GM21619 (cell line): ENCODE data around the gene FIBP.

ENCODE experiments used
- ATAC-seq: cut with Tn5 transposase; IDR thresholded peaks from one replicate; pipeline ENCODE4 v1.9.1; 2021; ENCODE audit not compliant: unreplicated experiment

Gene FIBP

DNA sequence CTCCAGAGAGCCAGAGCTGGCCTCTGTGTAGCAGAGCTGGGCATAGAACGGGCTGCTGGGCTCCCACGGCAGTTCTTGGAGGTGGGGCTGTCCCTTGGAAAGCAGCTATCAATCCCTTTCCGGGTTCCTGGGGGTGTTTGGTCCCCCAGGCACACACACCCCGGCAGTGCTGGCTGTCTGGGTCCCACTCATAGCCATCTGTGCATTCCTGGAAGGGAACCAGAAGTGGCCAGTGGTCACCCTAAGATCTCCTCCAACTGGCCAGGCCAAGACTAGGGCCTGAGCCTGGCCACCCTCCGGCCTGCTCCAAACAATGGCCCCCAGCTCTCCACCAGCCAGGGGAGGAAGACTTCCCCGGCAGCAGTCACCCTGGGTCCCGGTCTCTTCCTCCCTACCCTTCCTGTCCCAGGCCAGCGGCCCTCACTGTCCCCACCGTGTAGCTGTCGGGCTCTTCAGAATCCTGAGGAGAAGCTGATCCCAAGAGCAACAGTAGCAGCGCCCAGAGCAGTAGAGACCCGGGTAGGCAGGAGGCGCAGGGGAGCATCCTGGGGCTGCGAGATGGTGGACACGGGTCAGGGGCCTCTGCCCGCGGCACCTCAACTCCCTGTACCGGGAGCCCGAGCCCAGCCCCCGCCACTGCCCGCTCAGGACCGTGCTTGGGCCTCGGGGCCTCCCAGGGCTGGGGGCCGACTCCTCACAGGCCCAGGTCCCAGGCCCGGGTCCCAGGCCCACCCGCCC is 16.3 kb downstream of the FIBP start:
- ATAC-seq, result no peak

- ATAC-seq, result no peak
These were observed 17.3 kb downstream of the FIBP start for GRCh38 chr11:65870706-65871681.

GRCh38 chr11:65870307-65870658 is 18.0 kb downstream of the FIBP start:
- no peak for ATAC-seq

GRCh38 chr11:65869643-65870306 is 18.5 kb downstream of the FIBP start:
- ATAC-seq, result no peak

DNA sequence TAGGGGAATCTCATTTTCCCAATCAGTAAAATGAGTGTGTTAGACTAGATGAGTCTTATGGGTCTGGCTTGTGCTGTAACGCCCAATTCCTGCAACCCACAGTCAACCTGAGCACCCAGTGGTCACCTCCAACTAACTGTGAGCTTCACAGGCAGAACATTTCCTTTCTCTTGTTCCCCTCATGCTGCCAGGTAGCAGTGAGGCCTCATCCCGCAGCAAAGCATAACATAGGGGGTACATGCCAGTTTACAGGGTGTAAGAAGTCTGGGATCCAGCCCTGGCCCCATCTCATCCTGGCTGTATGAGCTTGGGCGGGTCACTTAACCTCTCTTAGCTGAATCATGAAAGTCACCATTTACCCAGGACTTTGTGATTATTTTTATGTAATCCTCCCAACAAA is 19.4 kb downstream of the FIBP start:
- ATAC-seq, result no peak

DNA sequence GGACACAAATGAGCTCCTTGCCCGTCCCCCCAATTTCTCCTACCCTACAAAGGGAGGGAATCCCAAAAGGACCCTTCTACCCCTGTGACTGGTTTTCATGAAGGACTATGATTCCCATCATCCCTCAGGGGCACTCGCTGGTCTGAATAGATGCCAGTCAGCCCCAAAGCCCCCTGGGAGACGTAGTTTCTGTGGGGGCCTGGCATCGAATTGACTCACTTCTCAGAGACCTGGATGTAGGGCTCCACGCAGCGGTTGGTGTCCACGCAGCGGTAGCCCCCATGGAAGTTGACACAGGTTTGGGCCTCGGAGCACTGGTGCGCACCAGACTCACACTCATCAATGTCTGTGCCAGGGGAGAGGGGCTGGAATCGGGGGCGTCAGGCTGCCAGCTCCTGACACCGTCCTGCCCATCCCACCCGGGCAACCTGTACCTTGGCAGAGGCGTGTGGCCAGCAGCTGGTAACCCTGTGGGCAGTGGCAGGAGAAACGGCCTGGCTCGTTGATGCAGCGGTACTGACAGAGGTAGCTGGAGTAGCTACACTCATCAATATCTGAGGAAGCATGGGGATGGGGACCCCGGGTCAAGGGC is 20.1 kb downstream of the FIBP start:
- no peak for ATAC-seq

DNA sequence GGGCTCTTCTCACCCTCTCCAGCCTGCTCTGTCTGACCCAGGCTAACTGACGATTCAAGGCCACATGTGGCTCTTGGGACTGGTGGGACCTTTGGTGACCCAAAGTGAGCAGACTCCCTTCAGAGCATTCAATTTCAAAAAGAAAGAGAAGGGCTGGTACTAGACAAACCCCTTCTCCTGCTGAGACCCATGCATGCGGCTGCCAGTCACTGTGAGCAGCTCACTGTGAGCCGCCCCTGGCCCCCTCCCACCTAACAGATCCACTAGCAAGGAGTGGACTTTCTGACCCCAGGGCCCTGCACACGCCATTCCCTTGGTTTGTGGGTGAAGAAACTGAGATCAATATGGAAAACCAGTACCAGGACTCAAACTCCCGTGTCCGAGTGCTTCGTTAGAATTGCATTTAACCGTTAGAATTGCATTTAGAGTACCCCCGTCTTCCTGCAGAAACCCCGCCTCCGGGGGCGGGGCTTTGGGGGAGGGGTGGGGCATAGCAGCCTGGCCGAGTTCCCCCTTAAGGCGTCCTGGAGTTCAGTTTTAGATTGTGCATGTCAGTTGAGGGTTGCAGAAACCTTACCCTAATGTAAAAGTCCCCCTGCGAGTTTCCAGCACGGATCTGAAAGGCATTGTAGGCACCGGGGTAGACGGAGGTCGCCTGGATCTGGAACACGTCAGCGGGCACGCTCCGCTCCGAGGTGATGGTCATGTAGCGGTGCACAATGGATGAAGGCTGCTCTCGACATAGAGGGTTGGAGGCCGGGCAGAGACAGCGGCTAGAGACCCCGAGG is 20.8 kb downstream of the FIBP start:
- no peak for ATAC-seq

GRCh38 chr11:65866509-65867283 is 21.6 kb downstream of the FIBP start:
- no peak for ATAC-seq

GRCh38 chr11:65865550-65866172 is 22.6 kb downstream of the FIBP start:
- no peak for ATAC-seq

- ATAC-seq, result no peak
These were observed 23.4 kb downstream of the FIBP start for GRCh38 chr11:65864706-65865471.

DNA sequence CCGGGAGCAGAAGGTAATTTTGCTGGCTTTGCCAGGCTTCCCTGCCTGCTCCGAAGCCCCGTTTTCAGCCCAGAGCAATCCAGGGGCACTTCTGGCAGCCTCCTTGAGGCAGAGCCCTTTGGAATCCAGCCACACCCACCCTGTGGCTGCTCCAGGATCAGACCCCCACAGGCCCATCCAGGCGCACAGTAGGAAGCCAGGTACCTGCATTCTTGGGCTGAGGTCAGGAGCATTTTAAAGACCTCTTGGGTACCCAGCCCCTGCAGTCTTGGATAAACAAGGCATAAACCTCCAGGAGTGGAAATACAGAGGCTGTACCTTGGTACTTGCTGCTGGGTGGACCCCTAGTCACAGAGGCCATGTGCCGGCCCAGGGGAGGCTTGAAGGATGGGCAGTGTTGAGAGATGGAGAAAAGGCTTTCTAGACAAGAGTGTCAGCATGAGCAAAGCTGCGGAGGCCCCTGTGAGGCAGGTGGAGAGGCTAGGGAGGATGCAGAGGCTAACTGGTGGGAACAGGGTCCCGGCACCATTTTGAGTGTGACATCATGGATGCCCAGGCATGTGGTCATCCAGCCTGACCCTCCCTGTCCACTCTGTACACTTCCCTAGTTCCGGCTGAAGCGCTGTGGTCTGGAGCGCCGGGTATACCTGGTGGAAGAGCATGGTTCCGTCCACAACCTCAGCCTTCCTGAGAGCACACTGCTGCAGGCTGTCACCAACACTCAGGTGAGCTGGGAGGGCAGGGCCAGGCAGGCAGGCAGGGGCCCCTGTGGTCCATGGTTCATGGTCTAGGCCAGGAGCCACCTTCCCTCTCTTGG is 24.2 kb downstream of the FIBP start:
- ATAC-seq, result no peak

GRCh38 chr11:65862941-65863888 is 25.1 kb downstream of the FIBP start:
- no peak for ATAC-seq

DNA sequence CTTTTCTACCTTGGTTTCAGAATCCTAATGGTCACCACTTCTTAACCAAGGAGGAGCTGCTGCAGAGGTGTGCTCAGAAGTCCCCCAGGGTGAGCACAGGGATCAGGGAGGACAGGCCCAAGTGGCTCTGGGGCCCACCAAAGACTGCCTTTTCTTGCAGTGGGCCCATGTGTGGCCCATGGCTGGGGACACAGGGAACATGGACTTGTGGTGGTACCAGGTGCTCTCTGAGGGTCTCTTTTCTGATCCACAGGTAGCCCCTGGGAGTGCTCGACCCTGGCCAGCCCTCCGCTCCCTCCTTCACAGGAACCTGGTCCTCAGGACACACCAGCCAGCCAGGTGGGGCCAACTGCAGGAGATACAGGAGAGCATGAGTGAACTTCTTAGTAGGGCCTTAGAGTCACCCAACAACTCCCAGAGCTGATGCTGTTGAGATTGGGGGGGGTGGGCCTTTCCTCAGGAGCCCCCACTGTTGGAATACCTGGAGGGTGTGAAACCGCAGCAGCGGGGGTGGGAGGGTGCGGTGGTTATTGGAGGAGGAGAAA is 26.0 kb downstream of the FIBP start:
- no peak for ATAC-seq

DNA sequence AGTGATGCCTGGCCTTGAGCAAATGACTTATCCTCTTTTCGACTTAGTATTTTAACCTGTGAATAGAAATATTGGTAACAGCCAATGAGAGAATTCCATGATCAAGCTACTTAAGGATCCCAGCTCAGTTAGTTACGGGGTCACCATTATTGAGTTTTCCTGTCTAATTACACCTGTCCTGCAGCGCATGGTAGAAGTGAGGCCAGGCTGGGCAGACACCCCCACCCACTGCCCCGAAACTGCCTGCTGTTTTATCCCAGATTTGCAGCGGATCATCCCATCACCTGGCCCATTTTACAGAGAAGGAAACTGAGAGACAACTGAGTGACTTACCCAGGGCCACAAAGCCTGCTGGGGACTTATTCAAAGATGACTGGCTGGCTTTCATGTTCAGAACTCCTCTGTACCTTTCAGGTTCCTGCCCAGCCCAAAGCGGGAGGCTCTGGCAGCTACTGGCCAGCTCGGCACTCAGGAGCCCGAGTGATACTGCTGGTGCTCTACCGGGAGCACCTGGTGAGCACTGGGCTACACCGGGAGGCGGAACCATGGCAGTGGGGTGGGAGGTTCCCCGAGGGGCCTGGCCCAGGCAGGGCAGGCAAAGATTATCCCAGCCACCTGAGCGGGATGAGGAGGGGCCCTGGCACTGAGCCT is 26.6 kb downstream of the FIBP start:
- ATAC-seq, result no peak

DNA sequence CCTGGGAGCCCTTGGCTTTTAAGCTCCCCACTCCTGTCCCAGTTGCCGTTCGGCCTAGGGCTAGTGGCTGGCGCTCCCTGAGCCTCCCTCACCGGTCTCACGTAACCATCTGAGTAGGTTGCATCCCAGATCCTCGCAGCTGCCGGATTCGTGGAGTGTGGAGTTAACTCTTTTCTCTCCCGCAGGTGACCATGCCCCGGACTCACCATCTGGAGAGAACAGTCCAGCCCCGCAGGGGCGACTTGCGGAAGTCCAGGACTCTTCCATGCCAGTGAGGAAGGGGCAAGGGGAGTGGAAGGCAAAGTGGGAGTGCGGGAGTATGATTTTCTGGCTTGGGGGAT is 27.1 kb downstream of the FIBP start:
- ATAC-seq, result no peak
